C4-2B (cell line): ENCODE measurements around the gene NLGN2.

Experiments
- H3K27ac ChIP-seq: fragments of 450-650 bp; 2 replicates; pipeline ENCODE4 v1.5.1; 2017
- CTCF ChIP-seq: fragments of 450-650 bp; conservative IDR thresholded peaks from 2 replicates; pipeline ENCODE4 v1.5.1; 2017; ENCODE audit warnings: mild to moderate bottlenecking
- ZFX ChIP-seq: fragments of 450-650 bp; IDR thresholded peaks from 2 replicates; pipeline ENCODE4 v1.6.1; 2017

Gene NLGN2

GRCh38 chr17:7410634-7411426, 3.2 kb downstream of the NLGN2 start:
- TF ChIP-seq CTCF (no peak), ZFX (no peak)
- H3K27ac ChIP-seq = no peak overlapping the region

GRCh38 chr17:7411427-7411750, 3.7 kb downstream of the NLGN2 start:
- TF ChIP-seq ZFX (no peak), CTCF (no peak)
- no peak overlapping the region for H3K27ac ChIP-seq

- no peak for TF ChIP-seq ZFX
- no peak for TF ChIP-seq CTCF
- no peak overlapping the region for H3K27ac ChIP-seq
Observed at GRCh38 chr17:7413346-7413985, 5.8 kb downstream of the NLGN2 start.

GRCh38 chr17:7414837-7415236, 7.2 kb downstream of the NLGN2 start:
- TF ChIP-seq CTCF (no peak), ZFX (no peak)
- no peak overlapping the region for H3K27ac ChIP-seq

- TF ChIP-seq CTCF (no peak), ZFX (no peak)
- H3K27ac ChIP-seq = no peak overlapping the region
Observed at GRCh38 chr17:7415784-7416183, 8.1 kb downstream of the NLGN2 start.

- TF ChIP-seq CTCF (no peak), ZFX (no peak)
- H3K27ac ChIP-seq = no peak overlapping the region
Observed at GRCh38 chr17:7416323-7416722, 8.7 kb downstream of the NLGN2 start.

GRCh38 chr17:7417056-7417655, 9.5 kb downstream of the NLGN2 start:
- H3K27ac ChIP-seq = no peak overlapping the region
- no peak for TF ChIP-seq ZFX
- no peak for TF ChIP-seq CTCF
